ENCODE data around the gene CDKAL1. TPM values are rescaled to one million over a fixed set of nuclear protein-coding genes. Genes with fewer than 3 reads are reported as not detected.

Gene CDKAL1
- total and polyA plus RNA-seq, 4 donors = 2.0 to 12.9 (median 6.7) TPM

GRCh38 chr6:20879526-20879925 is 345.3 kb downstream of the CDKAL1 start:
- Histone ChIP-seq H3K9me3 (ENCODE audit: control insufficient read depth in 4 of 4, low read length in 3 of 4) (peaks cover 0 to 8% (median 5%) of the 10 kb centered on the region in 4 donors), H3K27me3 (ENCODE audit: control insufficient read depth in 4 of 4, insufficient read depth in 4 of 4, low read length in 3 of 4) (no peaks in the 10 kb centered on the region), H3K36me3 (ENCODE audit: control insufficient read depth in 4 of 4, insufficient read depth in 3 of 4, low read depth in 1 of 4, low read length in 3 of 4) (peaks cover 0 to 2% (median 0%) of the 10 kb centered on the region in 4 donors), H3K27ac (ENCODE audit: low read depth in 1 of 2, low read length in 2 of 2) (peak overlapping the region; percentile 14 to 39), H3K9ac (ENCODE audit: low read depth in 1 of 2, low read length in 2 of 2) (no peak overlapping the region), H3K4me3 (ENCODE audit: low read depth in 1 of 3, low read length in 3 of 3) (no peak overlapping the region), H3K4me1 (ENCODE audit: control insufficient read depth in 4 of 4, insufficient read depth in 4 of 4, low read length in 3 of 4) (peaks cover 11 to 44% (median 26%) of the 10 kb centered on the region in 4 donors)
- DNase-seq (ENCODE audit: low spot score) = no peak
- peak in 1 of 2 donors; percentile 27 for TF ChIP-seq HNF4A (conservative IDR thresholded peaks at IDR 0.05)
- TF ChIP-seq, protein P1, sequence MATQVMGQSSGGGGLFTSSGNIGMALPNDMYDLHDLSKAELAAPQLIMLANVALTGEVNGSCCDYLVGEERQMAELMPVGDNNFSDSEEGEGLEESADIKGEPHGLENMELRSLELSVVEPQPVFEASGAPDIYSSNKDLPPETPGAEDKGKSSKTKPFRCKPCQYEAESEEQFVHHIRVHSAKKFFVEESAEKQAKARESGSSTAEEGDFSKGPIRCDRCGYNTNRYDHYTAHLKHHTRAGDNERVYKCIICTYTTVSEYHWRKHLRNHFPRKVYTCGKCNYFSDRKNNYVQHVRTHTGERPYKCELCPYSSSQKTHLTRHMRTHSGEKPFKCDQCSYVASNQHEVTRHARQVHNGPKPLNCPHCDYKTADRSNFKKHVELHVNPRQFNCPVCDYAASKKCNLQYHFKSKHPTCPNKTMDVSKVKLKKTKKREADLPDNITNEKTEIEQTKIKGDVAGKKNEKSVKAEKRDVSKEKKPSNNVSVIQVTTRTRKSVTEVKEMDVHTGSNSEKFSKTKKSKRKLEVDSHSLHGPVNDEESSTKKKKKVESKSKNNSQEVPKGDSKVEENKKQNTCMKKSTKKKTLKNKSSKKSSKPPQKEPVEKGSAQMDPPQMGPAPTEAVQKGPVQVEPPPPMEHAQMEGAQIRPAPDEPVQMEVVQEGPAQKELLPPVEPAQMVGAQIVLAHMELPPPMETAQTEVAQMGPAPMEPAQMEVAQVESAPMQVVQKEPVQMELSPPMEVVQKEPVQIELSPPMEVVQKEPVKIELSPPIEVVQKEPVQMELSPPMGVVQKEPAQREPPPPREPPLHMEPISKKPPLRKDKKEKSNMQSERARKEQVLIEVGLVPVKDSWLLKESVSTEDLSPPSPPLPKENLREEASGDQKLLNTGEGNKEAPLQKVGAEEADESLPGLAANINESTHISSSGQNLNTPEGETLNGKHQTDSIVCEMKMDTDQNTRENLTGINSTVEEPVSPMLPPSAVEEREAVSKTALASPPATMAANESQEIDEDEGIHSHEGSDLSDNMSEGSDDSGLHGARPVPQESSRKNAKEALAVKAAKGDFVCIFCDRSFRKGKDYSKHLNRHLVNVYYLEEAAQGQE (IDR thresholded peaks at IDR 0.05) = no peak
- TF ChIP-seq RXRA (IDR thresholded peaks at IDR 0.05) = no peak
- TF ChIP-seq, protein P2, sequence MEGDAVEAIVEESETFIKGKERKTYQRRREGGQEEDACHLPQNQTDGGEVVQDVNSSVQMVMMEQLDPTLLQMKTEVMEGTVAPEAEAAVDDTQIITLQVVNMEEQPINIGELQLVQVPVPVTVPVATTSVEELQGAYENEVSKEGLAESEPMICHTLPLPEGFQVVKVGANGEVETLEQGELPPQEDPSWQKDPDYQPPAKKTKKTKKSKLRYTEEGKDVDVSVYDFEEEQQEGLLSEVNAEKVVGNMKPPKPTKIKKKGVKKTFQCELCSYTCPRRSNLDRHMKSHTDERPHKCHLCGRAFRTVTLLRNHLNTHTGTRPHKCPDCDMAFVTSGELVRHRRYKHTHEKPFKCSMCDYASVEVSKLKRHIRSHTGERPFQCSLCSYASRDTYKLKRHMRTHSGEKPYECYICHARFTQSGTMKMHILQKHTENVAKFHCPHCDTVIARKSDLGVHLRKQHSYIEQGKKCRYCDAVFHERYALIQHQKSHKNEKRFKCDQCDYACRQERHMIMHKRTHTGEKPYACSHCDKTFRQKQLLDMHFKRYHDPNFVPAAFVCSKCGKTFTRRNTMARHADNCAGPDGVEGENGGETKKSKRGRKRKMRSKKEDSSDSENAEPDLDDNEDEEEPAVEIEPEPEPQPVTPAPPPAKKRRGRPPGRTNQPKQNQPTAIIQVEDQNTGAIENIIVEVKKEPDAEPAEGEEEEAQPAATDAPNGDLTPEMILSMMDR (IDR thresholded peaks at IDR 0.05; ENCODE audit: low read depth, low read length, missing input control) = no peak
- peak in 1 of 2 donors; percentile 12 for TF ChIP-seq RAD21 (IDR thresholded peaks at IDR 0.05)
- no peak for TF ChIP-seq SP1 (IDR thresholded peaks at IDR 0.05)
- 36% methylated on average over 1 of the region's 1 CpG for WGBS

- Histone ChIP-seq H3K27me3 (ENCODE audit: control insufficient read depth in 4 of 4, insufficient read depth in 4 of 4, low read length in 3 of 4) (no peaks in the 10 kb centered on the region), H3K9me3 (ENCODE audit: control insufficient read depth in 4 of 4, low read length in 3 of 4) (peaks cover 3 to 18% (median 9%) of the 10 kb centered on the region in 4 donors), H3K27ac (ENCODE audit: low read depth in 1 of 2, low read length in 2 of 2) (peak overlapping the region; percentile 58 to 62), H3K4me1 (ENCODE audit: control insufficient read depth in 4 of 4, insufficient read depth in 4 of 4, low read length in 3 of 4) (peaks cover 7 to 38% (median 19%) of the 10 kb centered on the region in 4 donors), H3K9ac (ENCODE audit: low read depth in 1 of 2, low read length in 2 of 2) (no peak overlapping the region), H3K36me3 (ENCODE audit: control insufficient read depth in 4 of 4, insufficient read depth in 3 of 4, low read depth in 1 of 4, low read length in 3 of 4) (peaks cover 0 to 2% (median 0%) of the 10 kb centered on the region in 4 donors), H3K4me3 (ENCODE audit: low read depth in 1 of 3, low read length in 3 of 3) (no peak overlapping the region)
- DNase-seq (ENCODE audit: low spot score) = no peak
- 32% methylated on average over 1 of the region's 1 CpG for WGBS
- peak in 1 of 2 donors; percentile 33 for TF ChIP-seq RAD21 (IDR thresholded peaks at IDR 0.05)
- peak; percentile 56 for TF ChIP-seq SP1 (IDR thresholded peaks at IDR 0.05)
- no peak for TF ChIP-seq EGR1 (IDR thresholded peaks at IDR 0.05; ENCODE audit: low read depth in 2 of 2)
- TF ChIP-seq RXRA (IDR thresholded peaks at IDR 0.05) = peak in 1 of 2 donors; percentile 53
- no peak for TF ChIP-seq FOXA1 (IDR thresholded peaks at IDR 0.05)
- no peak for TF ChIP-seq NR2F2 (IDR thresholded peaks at IDR 0.05)
- no peak for TF ChIP-seq TAF1 (conservative IDR thresholded peaks at IDR 0.05)
- TF ChIP-seq HNF4A (conservative IDR thresholded peaks at IDR 0.05) = peak; percentile 16 to 34
- TF ChIP-seq YY1 (IDR thresholded peaks at IDR 0.05) = peak; percentile 74
- TF ChIP-seq, protein P3, sequence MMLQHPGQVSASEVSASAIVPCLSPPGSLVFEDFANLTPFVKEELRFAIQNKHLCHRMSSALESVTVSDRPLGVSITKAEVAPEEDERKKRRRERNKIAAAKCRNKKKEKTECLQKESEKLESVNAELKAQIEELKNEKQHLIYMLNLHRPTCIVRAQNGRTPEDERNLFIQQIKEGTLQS (IDR thresholded peaks at IDR 0.05) = no peak
- no peak for TF ChIP-seq HNF4G (IDR thresholded peaks at IDR 0.05)
- TF ChIP-seq, protein P4, sequence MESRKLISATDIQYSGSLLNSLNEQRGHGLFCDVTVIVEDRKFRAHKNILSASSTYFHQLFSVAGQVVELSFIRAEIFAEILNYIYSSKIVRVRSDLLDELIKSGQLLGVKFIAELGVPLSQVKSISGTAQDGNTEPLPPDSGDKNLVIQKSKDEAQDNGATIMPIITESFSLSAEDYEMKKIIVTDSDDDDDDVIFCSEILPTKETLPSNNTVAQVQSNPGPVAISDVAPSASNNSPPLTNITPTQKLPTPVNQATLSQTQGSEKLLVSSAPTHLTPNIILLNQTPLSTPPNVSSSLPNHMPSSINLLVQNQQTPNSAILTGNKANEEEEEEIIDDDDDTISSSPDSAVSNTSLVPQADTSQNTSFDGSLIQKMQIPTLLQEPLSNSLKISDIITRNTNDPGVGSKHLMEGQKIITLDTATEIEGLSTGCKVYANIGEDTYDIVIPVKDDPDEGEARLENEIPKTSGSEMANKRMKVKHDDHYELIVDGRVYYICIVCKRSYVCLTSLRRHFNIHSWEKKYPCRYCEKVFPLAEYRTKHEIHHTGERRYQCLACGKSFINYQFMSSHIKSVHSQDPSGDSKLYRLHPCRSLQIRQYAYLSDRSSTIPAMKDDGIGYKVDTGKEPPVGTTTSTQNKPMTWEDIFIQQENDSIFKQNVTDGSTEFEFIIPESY (IDR thresholded peaks at IDR 0.05) = no peak
- TF ChIP-seq, protein P1 (IDR thresholded peaks at IDR 0.05) = no peak
- peak in 1 of 2 donors; percentile 18 for TF ChIP-seq JUND (IDR thresholded peaks at IDR 0.05)
- TF ChIP-seq, protein P2 (IDR thresholded peaks at IDR 0.05; ENCODE audit: low read depth, low read length, missing input control) = no peak
- TF ChIP-seq, protein P5, sequence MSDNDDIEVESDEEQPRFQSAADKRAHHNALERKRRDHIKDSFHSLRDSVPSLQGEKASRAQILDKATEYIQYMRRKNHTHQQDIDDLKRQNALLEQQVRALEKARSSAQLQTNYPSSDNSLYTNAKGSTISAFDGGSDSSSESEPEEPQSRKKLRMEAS (IDR thresholded peaks at IDR 0.05) = no peak
- TF ChIP-seq GABPA (IDR thresholded peaks at IDR 0.05 in 1 of 2, conservative IDR thresholded peaks at IDR 0.05 in 1 of 2) = no peak
- peak; percentile 26 for TF ChIP-seq FOXA2 (IDR thresholded peaks at IDR 0.05)
These were observed 347.1 kb downstream of the CDKAL1 start for GRCh38 chr6:20881365-20881764.

All from liver (tissue), 9 donors.